Body of pancreas (tissue), 4 donors: ENCODE results near the gene CEP85L.

ENCODE experiments used
- CTCF ChIP-seq, 7 experiments: fragments of 450-650 bp in 4 of 7; fragments of 200-600 bp in 3 of 7; sonication (generic) in 3 of 7; IDR thresholded peaks; one replicate each; pipeline ENCODE4 v1.5.1; 2016 to 2019; ENCODE audit warnings: antibody characterized with exemption in 7 of 7
- POLR2A ChIP-seq, 3 donors: fragments of 450-650 bp; IDR thresholded peaks; one replicate each; pipeline ENCODE4 v1.6.1; 2016; ENCODE audit warnings: antibody characterized with exemption in 3 of 3, mild to moderate bottlenecking in 2 of 3

DNA sequence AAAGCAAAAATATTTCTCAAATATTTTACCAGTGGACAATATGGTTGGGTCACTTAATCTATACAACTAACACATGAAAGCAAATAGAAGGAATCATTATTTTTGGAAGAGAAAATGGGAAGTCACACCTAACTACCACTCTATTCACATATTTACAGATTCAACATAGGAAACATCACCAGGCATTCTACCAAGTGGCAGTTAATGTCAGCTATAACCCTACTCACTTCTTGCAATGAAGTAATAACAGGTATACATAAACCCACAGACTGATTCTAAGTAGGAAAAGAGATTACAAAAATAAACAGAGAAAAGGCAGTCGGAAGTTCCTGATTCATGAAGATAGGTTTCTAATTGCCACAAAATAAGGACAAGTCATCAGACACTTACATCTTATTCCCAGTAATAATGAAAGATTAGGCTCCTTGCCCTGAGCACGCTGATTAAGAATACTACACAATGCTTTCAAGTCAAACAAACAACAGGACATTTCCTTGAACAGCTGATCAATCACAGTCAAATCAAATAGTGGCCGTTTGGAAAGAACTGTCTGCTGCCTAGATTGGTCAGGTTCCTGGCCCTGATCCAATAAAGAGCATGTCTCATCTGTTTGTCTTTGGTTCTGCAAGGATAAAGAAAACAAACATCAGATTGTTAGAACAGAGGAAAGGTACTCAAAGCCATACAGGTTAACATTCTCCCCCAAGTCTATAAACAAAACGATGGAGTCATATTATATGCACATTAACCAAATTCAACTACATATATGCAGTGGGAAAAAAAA lies 182.5 kb downstream of the CEP85L start:
- TF ChIP-seq POLR2A (IDR thresholded peaks at IDR 0.05), result no peak
- TF ChIP-seq CTCF (IDR thresholded peaks at IDR 0.05), result no peak
